HG03558 (cell line): ENCODE data around the gene FADS2.
"Not testable (repeated sequence)": the region's sequence is repeated elsewhere in the genome, so short reads cannot be mapped to it uniquely, and the experiment has no call there.

Experiments used
- ATAC-seq: cut with Tn5 transposase; IDR thresholded peaks from one replicate; pipeline ENCODE4 v1.9.1; 2021; ENCODE audit warnings: moderate number of reproducible peaks; ENCODE audit not compliant: unreplicated experiment; ENCODE audit errors: extremely low read depth

The FADS2 gene

GRCh38 chr11:61864814-61865775, 37.0 kb downstream of the FADS2 start:
- ATAC-seq: no peak

- ATAC-seq: no peak
These were observed 38.3 kb downstream of the FADS2 start for GRCh38 chr11:61866231-61866957.

GRCh38 chr11:61866958-61867343, 38.9 kb downstream of the FADS2 start:
- ATAC-seq: no peak

- ATAC-seq: no peak
These were observed 40.7 kb downstream of the FADS2 start for GRCh38 chr11:61868571-61869428.

GRCh38 chr11:61869429-61869707, 41.3 kb downstream of the FADS2 start:
- no peak for ATAC-seq

- ATAC-seq: no peak
These were observed 41.8 kb downstream of the FADS2 start for GRCh38 chr11:61869708-61870451.

GRCh38 chr11:61870541-61871031, 42.5 kb downstream of the FADS2 start:
- ATAC-seq: no peak

- ATAC-seq: no peak
These were observed 43.1 kb downstream of the FADS2 start for GRCh38 chr11:61871158-61871597.

GRCh38 chr11:61872935-61873565, 45.0 kb downstream of the FADS2 start:
- no peak for ATAC-seq

- ATAC-seq: no peak
These were observed 45.7 kb downstream of the FADS2 start for GRCh38 chr11:61873588-61874376.

GRCh38 chr11:61874377-61874809, 46.3 kb downstream of the FADS2 start:
- no peak for ATAC-seq

- ATAC-seq: no peak
These were observed 46.8 kb downstream of the FADS2 start for GRCh38 chr11:61874853-61875252.

- ATAC-seq: no peak
These were observed 47.6 kb downstream of the FADS2 start for GRCh38 chr11:61875698-61876097.

GRCh38 chr11:61879152-61879551, 51.1 kb downstream of the FADS2 start:
- no peak for ATAC-seq

GRCh38 chr11:61880031-61880430, 51.9 kb downstream of the FADS2 start:
- no peak for ATAC-seq

- ATAC-seq: no peak
These were observed 52.4 kb downstream of the FADS2 start for GRCh38 chr11:61880454-61880853.

- no peak for ATAC-seq
These were observed 53.3 kb downstream of the FADS2 start for GRCh38 chr11:61881397-61881796.

GRCh38 chr11:61882267-61882666, 54.2 kb downstream of the FADS2 start:
- not testable (repeated sequence) for ATAC-seq
